Left renal pelvis (tissue), 4 donors: ENCODE measurements around the gene HTT. TPM values are rescaled to one million over a fixed set of nuclear protein-coding genes. Genes with fewer than 3 reads are reported as not detected.
A peak's percentile ranks its signal among the peaks of the same experiment; 100 is the strongest.

Experiments
- DNase-seq, 4 donors: peaks; one replicate each; pipeline ENCODE4 v3.0.0-alpha.2; 2013; ENCODE audit warnings: low read depth in 4 of 4, low spot score in 3 of 4
- polyA plus RNA-seq, 4 donors: library from polyadenylated mRNA; unstranded; fragments of 120-200 nt; gene quantifications; one replicate each; pipeline ENCODE4 v1.2.1, GENCODE V29; 2013; ENCODE audit not compliant: insufficient read length in 4 of 4

HTT gene
- polyA plus RNA-seq, 4 donors = 20.7 to 41.5 (median 33.9) TPM

DNA sequence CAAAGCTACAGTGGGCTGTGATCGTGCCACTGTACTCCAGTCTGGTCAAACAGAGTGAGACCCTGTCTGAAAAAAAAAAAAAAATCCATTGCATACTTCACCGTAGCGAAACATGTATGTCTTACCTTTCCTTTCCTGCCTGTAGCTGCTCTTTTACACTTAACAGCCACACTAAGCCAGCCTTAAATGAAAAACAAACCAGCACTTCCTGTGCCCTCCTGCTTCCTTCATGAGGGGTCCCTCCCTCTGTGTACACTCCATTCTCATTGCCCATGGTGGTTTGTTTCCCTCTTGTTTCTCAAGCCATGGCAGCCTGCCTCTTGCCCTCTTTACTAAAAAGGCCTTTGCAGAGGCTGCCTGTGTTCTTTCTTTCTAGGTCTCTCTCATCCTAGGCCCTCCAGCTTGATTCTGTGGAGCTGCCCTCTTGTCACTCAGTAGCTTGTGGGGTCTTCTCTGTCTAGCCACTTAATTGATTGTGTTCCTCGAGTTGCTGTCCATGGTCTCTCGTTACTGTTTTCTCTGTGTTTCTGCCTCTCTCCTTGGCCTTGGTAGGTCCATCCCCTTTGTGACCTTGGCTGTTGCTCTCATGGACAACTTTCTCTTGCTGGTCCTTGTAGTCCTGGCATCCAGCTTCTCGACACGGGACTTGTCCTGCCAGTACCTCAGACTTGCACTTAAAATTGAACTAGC is 122.3 kb downstream of the HTT start:
- DNase-seq = no peak

DNA sequence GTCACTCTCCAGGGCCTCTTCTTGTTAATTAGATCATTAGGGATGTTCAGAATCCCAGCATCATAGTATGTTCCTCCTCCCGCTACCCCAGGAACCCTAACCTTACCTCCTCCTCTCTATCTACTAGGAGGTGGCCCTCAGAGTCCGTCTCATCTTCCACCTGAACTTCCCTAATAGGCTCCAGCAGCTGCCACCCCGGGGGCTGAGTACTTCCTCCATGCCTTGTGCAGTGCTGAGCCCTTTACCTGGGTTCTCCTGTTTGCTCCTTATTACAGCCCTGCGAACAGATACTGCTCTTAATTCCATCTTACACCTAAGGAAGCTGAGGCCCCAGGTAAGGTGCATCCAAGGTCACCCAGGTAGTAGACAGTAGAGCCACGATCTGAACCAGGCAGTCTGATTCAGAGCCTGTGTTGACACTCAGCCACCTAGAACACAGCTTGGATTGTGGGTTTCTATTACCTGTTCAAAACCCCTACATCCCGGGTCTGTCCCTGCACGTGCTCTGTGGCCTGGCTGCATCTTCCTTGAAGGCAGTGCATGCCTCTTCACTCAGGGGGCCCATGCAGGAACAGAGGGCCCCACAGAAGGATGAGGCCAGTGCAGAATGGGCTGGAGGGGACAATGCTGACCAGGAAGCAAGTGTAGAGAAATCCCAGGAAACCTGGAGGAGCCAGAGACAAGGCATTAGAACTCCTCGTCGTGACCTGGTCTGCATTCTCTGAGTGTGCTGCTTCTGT is 123.1 kb downstream of the HTT start:
- no peak for DNase-seq

- DNase-seq = no peak
Observed at GRCh38 chr4:3198906-3199305, 124.4 kb downstream of the HTT start.

- DNase-seq = no peak
Observed at GRCh38 chr4:3199653-3200422, 125.4 kb downstream of the HTT start.

GRCh38 chr4:3200423-3201090 is 126.1 kb downstream of the HTT start:
- DNase-seq = no peak

DNA sequence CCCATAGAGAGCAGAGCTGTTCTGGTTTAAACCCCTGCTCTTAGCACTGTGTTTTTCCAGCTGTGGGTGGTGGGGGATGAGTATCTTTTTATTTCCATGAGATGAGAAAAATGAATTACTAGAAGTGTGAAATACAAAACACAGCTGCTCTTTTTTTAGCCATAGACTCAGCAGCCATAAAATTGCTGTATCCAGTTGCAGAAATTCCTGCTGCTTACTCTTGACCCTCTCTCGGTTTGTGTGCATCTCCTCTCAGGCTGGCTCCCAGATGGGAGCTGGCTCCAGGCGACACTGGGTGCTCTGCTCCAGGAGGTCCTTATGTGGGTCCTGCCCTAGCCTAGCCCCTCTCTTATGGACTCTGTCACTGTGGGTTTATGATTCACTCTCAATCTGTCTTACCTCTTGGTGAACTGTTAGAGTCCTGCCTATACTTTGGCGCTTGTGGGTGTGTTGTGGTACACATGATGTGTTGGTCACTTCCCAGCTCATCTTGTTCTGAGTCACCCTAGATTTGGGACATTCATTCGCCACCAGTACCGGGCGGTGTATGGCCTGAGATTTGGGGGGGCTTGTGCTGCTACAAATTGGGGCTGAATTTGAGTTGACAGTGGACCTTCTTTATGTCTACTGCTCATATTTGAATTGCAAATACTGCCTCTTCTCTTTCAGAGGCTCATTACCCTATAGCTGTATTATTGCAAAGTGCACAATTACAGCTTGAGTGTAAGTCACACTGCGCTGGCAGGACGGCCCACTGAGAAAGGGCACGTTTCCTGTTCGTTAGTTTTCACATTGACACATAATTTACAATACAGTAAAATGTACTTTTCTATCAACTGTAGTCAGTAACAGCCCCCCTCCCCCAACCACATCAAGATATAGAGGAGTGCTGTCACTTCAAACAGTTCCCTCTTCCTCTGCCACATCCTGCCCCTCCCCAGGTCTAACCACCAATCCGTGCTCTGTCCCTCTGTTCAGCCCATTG is 127.5 kb downstream of the HTT start:
- DNase-seq = peak in 3 of 4 donors; percentile 4 to 32 (median 26)

DNA sequence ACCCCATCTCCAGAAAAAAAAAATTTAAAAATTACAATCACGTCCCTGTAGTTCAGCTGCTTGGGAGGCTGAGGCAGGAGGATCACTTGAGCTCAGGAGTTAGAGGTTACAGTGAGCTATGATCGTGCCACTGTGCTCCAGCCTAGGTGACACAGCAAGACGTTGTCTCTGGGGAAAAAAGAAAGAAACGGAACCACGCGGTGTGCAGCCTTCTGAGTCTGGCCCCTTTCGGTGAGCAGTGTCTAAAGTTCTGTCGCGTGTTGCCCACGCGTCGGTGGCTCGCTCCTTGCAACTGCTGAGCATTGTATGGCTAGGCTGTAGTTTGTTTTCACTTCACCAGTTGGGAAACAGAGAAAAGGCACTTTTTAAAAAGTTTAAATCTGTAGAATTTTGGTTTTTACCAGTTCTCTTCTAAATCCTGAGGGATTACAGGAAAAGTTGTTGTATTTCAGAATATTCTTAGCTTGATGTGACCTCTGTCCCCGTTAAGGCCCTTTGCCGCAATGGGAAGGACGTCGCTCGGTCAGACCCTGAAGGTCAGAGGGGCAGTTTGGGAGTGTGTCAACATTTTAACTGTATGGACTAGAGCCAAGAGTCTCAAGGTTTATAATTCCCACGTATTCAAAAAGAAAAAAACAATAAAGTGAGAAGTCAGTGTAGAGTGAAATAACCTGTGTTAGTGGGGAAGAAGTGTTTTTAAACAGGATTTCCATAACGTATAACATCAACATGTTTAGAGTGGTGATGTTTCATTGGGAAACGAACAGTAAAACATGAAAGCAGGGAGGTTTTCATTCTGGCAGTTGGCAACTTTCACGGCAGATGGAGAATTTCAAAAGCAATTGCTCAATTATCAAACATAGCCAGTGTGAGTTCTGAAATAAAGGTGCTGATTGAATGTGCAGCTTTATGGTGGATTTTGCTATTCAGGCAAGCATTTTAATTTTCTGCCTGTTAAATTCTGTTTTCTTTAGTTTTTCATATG is 128.6 kb downstream of the HTT start:
- no peak for DNase-seq

- DNase-seq = no peak
Observed at GRCh38 chr4:3203971-3204431, 129.5 kb downstream of the HTT start.

DNA sequence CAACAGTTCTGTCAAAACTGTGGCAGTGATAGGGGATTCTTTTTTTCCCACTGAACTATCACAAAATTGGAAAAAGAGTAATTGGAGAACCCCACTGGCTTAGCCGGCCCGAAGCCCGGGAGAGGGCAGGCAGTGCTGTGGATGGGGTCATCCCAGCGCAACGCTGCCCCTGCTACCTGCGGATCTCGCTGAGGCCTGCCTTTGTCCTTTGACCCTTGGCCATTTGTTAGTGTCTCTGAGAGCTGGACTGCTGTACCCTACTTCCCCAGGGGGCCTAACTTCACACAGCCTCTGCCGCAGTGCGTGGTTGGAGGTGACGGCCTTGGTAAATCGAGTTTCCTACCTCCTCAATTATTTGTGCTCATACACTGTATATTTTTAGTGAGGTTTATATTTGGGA is 131.5 kb downstream of the HTT start:
- DNase-seq = no peak

DNA sequence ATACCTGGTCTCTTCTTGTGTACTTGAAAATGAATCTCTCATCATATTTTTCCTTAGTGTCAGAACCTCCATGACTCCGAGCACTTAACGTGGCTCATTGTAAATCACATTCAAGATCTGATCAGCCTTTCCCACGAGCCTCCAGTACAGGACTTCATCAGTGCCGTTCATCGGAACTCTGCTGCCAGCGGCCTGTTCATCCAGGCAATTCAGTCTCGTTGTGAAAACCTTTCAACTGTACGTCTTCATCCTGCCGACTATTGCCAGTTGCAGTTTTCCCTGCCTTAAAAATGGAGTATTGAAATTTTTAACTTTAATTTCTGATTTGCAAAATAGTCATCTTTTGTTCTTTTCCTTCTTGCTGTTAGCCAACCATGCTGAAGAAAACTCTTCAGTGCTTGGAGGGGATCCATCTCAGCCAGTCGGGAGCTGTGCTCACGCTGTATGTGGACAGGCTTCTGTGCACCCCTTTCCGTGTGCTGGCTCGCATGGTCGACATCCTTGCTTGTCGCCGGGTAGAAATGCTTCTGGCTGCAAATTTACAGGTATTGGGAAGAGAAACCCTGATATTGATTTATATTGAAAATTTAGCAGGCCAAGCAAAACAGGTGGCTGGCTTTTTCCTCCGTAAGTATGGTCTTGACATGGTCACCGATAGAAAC is 132.1 kb downstream of the HTT start:
- no peak for DNase-seq

- no peak for DNase-seq
Observed at GRCh38 chr4:3207531-3208037, 133.1 kb downstream of the HTT start.

DNA sequence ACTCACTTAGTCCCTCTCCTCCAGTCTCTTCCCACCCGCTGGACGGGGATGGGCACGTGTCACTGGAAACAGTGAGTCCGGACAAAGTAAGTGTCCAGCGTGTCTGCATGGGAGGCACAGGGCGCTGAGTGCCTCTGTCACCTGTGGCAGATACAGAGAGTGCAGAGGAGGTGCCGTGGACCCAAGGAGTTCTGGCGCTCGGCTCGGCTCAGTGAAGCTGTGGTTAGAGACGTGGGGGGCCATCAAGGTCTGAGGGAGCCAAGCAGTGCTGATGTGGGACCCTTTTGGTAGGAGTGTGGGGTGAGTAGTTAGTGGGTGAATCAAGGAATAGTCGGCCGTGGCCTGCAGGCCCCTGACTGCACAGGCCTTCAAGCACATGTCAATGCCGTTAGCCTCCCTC is 134.3 kb downstream of the HTT start:
- no peak for DNase-seq

DNA sequence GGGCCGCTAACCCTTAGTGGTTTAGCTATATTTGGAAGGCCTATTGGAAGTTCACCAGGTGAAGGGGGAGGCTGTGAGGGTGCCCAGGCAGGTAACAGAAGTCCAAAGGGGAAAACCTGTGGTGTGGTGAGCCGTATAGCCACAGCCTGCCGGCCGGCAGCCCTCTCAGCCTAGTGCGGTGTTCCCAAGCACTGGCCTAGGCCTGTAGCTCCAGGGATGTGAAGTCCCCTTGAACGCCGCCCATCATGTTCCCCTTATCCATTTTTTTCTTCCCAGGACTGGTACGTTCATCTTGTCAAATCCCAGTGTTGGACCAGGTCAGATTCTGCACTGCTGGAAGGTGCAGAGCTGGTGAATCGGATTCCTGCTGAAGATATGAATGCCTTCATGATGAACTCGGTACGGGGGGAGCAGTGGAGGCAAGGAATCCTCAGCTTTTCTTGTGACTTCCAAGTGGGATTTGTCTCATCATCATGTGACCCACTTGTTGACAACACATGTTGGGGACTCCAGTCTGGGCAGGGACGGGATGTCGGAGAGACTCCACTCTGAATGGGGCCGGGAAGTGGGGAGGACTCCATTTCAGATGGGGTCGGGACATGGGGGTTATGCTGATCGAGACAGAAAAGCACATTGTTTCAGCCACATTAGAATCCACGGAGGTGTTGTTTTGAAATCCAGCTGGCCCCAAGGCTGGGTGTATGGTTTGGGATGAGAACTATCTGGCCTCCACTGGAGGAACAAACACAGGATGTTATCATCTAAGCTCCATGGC is 135.3 kb downstream of the HTT start:
- DNase-seq = no peak

DNA sequence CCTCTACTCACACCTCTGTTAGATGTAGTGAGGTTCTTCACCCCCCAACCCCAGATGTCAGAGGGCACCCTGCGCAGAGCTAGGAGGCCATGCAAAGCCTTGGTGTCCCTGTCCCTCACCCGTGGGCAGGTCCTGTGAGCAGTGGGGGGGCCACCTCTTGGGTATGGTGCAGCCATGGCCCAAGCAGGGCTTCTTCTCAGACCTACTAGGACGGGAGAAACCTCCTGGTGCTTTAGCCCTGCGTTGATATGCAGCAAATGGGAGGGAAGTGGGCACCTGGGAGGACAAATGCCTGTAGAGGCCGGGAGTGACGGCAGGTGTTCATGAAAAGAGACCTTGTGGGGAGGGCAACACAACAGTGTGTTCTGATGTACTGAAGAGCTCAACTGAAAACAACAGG is 136.0 kb downstream of the HTT start:
- no peak for DNase-seq

DNA sequence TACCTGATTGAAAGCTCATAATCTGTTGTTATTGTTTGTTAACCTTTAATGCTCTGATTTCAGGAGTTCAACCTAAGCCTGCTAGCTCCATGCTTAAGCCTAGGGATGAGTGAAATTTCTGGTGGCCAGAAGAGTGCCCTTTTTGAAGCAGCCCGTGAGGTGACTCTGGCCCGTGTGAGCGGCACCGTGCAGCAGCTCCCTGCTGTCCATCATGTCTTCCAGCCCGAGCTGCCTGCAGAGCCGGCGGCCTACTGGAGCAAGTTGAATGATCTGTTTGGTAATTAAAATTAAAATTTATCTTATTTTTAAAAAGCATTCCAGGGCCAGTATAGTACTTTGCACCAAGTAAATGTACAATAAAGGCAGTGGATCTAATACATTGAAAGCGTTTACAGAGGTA is 137.4 kb downstream of the HTT start:
- DNase-seq = no peak

DNA sequence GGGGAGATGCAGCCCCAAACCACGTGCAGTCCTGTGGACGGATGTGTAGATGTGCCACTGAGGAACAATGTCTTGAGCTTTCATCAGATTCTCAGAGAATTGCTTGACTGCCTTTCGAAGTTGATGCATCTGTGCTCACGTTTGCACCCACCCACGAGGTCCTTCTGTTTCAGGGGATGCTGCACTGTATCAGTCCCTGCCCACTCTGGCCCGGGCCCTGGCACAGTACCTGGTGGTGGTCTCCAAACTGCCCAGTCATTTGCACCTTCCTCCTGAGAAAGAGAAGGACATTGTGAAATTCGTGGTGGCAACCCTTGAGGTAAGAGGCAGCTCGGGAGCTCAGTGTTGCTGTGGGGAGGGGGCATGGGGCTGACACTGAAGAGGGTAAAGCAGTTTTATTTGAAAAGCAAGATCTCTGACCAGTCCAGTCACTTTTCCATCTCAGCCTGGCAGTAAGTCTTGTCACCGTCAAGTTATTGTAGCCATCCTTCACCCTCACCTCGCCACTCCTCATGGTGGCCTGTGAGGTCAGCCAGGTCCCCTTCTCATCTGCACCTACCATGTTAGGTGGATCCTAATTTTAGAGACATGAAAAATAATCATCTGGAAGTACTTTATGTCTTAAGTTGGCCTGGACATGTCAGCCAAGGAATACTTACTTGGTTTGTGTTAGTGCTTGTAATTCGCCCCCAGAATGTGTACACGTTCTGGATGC is 138.1 kb downstream of the HTT start:
- DNase-seq = no peak

- no peak for DNase-seq
Observed at GRCh38 chr4:3213106-3213425, 138.6 kb downstream of the HTT start.
